H1 (cell line): Measurements from ENCODE around the gene LY86. TPM values are rescaled to one million over a fixed set of nuclear protein-coding genes. Genes with fewer than 3 reads are reported as not detected.

Experiments
- CTCF ChIA-PET: fragments of 300-600 bp; sonication (Branson Sonifier 250); formaldehyde crosslinking; loops from one replicate; lab custom pipeline; 2021; ENCODE audit not compliant: partially characterized antibody; lab: Charles Lee
- POLR2A ChIA-PET: fragments of 300-600 bp; sonication (Branson Sonifier 250); formaldehyde crosslinking; loops from one replicate; lab custom pipeline; 2021; ENCODE audit warnings: inconsistent platforms; ENCODE audit not compliant: partially characterized antibody; lab: Charles Lee
- DNase-seq, 2 experiments: peaks; one replicate each; pipeline versions ENCODE4 v3.0.0 to v3.0.0-alpha.2; 2010 to 2022; ENCODE audit warnings: low spot score in 2 of 2, low read depth in 1 of 2, mixed read lengths in 1 of 2
- FAIRE-seq: peaks from 2 replicates; lab custom pipeline; 2011; peaks lifted over from hg19 to GRCh38; lab: Jason Lieb, UNC
- H2AFZ ChIP-seq: 2 replicates; pipeline ENCODE4 v1.8.1; 2012; ENCODE audit warnings: low read length, inconsistent platforms
- H2AK5ac ChIP-seq: 2 replicates; pipeline ENCODE4 v1.6.1; 2013; ENCODE audit warnings: low read depth, low read length
- H2BK120ac ChIP-seq: replicated peaks from 2 replicates; pipeline ENCODE3; 2013; ENCODE audit warnings: low read depth, low read length, inconsistent platforms
- H2BK12ac ChIP-seq: 2 replicates; pipeline ENCODE4 v1.6.1; 2013; ENCODE audit warnings: low read depth, low read length
- H2BK15ac ChIP-seq: 2 replicates; pipeline ENCODE4 v1.6.1; 2013; ENCODE audit warnings: low read length
- H2BK20ac ChIP-seq: 2 replicates; pipeline ENCODE4 v1.6.1; 2013; ENCODE audit warnings: low read length
- H2BK5ac ChIP-seq: 2 replicates; pipeline ENCODE4 v1.6.1; 2013; ENCODE audit warnings: low read depth, low read length
- H3K14ac ChIP-seq: 2 replicates; pipeline ENCODE4 v1.6.1; 2013; ENCODE audit warnings: inconsistent platforms; ENCODE audit not compliant: insufficient read length
- H3K18ac ChIP-seq: 2 replicates; pipeline ENCODE4 v1.6.1; 2013; ENCODE audit warnings: low read length; ENCODE audit errors: extremely low read depth
- H3K23ac ChIP-seq: 2 replicates; pipeline ENCODE4 v1.6.1; 2013; ENCODE audit warnings: inconsistent platforms; ENCODE audit not compliant: insufficient read length
- H3K23me2 ChIP-seq: 2 replicates; pipeline ENCODE4 v1.6.1; 2013; ENCODE audit warnings: low read depth, low read length
- H3K27ac ChIP-seq: 2 replicates; pipeline ENCODE4 v1.6.1; 2011; ENCODE audit warnings: low read depth, low read length, inconsistent platforms
- H3K27me3 ChIP-seq, 4 experiments: replicated peaks in 1 of 4; 1 replicate in 1 of 4; 2 replicates in 3 of 4; pipeline versions ENCODE4 v1.6.1 to v1.8.1; 2011 to 2013; ENCODE audit warnings: low read length in 3 of 4, mild to moderate bottlenecking in 3 of 4, inconsistent platforms in 2 of 4, mixed read lengths in 2 of 4, moderate library complexity in 1 of 4; ENCODE audit not compliant: control insufficient read depth in 3 of 4, insufficient read depth in 3 of 4; ENCODE audit errors: extremely low read depth in 1 of 4
- H3K36me3 ChIP-seq, 4 experiments: 2 replicates each; pipeline versions ENCODE4 v1.6.1 to v1.8.1; 2011 to 2013; ENCODE audit warnings: mild to moderate bottlenecking in 4 of 4, low read length in 3 of 4, moderate library complexity in 2 of 4, control low read depth in 1 of 4, inconsistent platforms in 1 of 4; ENCODE audit not compliant: insufficient read depth in 4 of 4, control insufficient read depth in 2 of 4
- H3K4ac ChIP-seq: replicated peaks from 2 replicates; pipeline ENCODE3; 2013; ENCODE audit warnings: low read length, low read depth, mixed read lengths, inconsistent platforms; ENCODE audit not compliant: insufficient read length
- H3K4me1 ChIP-seq, 4 experiments: replicated peaks in 1 of 4; 1 replicate in 1 of 4; 2 replicates in 3 of 4; pipeline versions ENCODE4 v1.6.1 to v1.8.1; 2011 to 2013; ENCODE audit warnings: low read length in 3 of 4, inconsistent platforms in 2 of 4, mixed read lengths in 1 of 4; ENCODE audit not compliant: insufficient read depth in 4 of 4, control insufficient read depth in 3 of 4
- H3K4me2 ChIP-seq, 2 experiments: 2 replicates each; pipeline versions ENCODE4 v1.6.1 to v1.8.1; 2011 to 2013; ENCODE audit warnings: low read depth in 2 of 2, low read length in 2 of 2, control low read depth in 1 of 2, inconsistent platforms in 1 of 2, mild to moderate bottlenecking in 1 of 2; ENCODE audit not compliant: insufficient read depth in 1 of 2
- H3K4me3 ChIP-seq, 4 experiments: fragments of 200-600, 300-600 bp in 1 of 4; sonication (generic), shearing (Covaris generic), sonication (Bioruptor Twin) in 1 of 4; 2 replicates each; pipeline versions ENCODE4 v1.5.1 to v1.8.1; 2011 to 2016; ENCODE audit warnings: low read length in 4 of 4, low read depth in 3 of 4, control low read depth in 2 of 4, inconsistent platforms in 2 of 4, mild to moderate bottlenecking in 2 of 4, mixed read lengths in 1 of 4, moderate library complexity in 1 of 4; ENCODE audit not compliant: insufficient read depth in 2 of 4; ENCODE audit errors: extremely low read depth in 1 of 4
- H3K56ac ChIP-seq: replicated peaks from 2 replicates; pipeline ENCODE3; 2013; ENCODE audit warnings: low read depth, mild to moderate bottlenecking, mixed read lengths, low read length, inconsistent platforms; ENCODE audit not compliant: insufficient read length
- H3K79me1 ChIP-seq: 2 replicates; pipeline ENCODE4 v1.6.1; 2013; ENCODE audit warnings: low read depth, low read length, control low read depth
- H3K79me2 ChIP-seq, 2 experiments: 2 replicates each; pipeline versions ENCODE4 v1.6.1 to v1.8.1; 2012 to 2013; ENCODE audit warnings: low read length in 2 of 2, mild to moderate bottlenecking in 2 of 2, inconsistent platforms in 1 of 2; ENCODE audit not compliant: insufficient read depth in 2 of 2, control insufficient read depth in 1 of 2
- H3K9ac ChIP-seq, 4 experiments: replicated peaks in 1 of 4; 1 replicate in 1 of 4; 2 replicates in 3 of 4; pipeline versions ENCODE4 v1.6.1 to v1.8.1; 2011 to 2013; ENCODE audit warnings: low read depth in 3 of 4, low read length in 3 of 4, control low read depth in 2 of 4, mild to moderate bottlenecking in 2 of 4, moderate library complexity in 2 of 4, inconsistent platforms in 1 of 4; ENCODE audit errors: extremely low read depth in 1 of 4
- H3K9me3 ChIP-seq, 2 experiments: 2 replicates each; pipeline versions ENCODE4 v1.6.1 to v1.8.1; 2012 to 2013; ENCODE audit warnings: mild to moderate bottlenecking in 2 of 2, moderate library complexity in 2 of 2, control low read depth in 1 of 2, inconsistent platforms in 1 of 2, low read depth in 1 of 2, low read length in 1 of 2, mixed read lengths in 1 of 2; ENCODE audit not compliant: insufficient read depth in 2 of 2
- H4K20me1 ChIP-seq, 2 experiments: replicated peaks in 1 of 2; 2 replicates each; pipeline versions ENCODE3 to v1.8.1; 2011 to 2013; ENCODE audit warnings: inconsistent platforms in 2 of 2, low read length in 2 of 2, mild to moderate bottlenecking in 1 of 2; ENCODE audit not compliant: insufficient read depth in 2 of 2, control insufficient read depth in 1 of 2
- H4K5ac ChIP-seq: 2 replicates; pipeline ENCODE4 v1.6.1; 2013; ENCODE audit warnings: low read length, low read depth, mixed read lengths, inconsistent platforms; ENCODE audit not compliant: insufficient read length
- H4K8ac ChIP-seq: 2 replicates; pipeline ENCODE4 v1.8.0; 2013; ENCODE audit warnings: mild to moderate bottlenecking, moderate library complexity, low read length, inconsistent platforms; ENCODE audit not compliant: insufficient read depth; ENCODE audit errors: extremely low read depth
- H4K91ac ChIP-seq: replicated peaks from 2 replicates; pipeline ENCODE3; 2013; ENCODE audit warnings: low read length, mixed read lengths, inconsistent platforms; ENCODE audit not compliant: insufficient read length
- E2F6 ChIP-seq: IDR thresholded peaks from 2 replicates; pipeline ENCODE4 v1.6.1; 2012; ENCODE audit warnings: inconsistent platforms
- NANOG ChIP-seq: IDR thresholded peaks from 2 replicates; pipeline ENCODE4 v1.6.1; 2011; ENCODE audit warnings: low read length, low read depth, mild to moderate bottlenecking, inconsistent platforms; ENCODE audit not compliant: insufficient read depth, poor library complexity, severe bottlenecking
- POLR2A ChIP-seq, 2 experiments: IDR thresholded peaks; 1 replicate in 1 of 2; 2 replicates in 1 of 2; pipeline ENCODE4 v1.6.1; 2011; ENCODE audit warnings: low read depth in 2 of 2, low read length in 2 of 2, mild to moderate bottlenecking in 2 of 2; ENCODE audit errors: control extremely low read depth in 1 of 2
- RAD21 ChIP-seq, 2 experiments: IDR thresholded peaks in 1 of 2; conservative IDR thresholded peaks in 1 of 2; 2 replicates each; pipeline ENCODE4 v1.6.1; 2011; ENCODE audit warnings: low read depth in 2 of 2, low read length in 2 of 2, improper control_type of control experiment in 1 of 2, inconsistent platforms in 1 of 2, mild to moderate bottlenecking in 1 of 2, moderate library complexity in 1 of 2
- RFX5 ChIP-seq: IDR thresholded peaks from 2 replicates; pipeline ENCODE4 v1.6.1; 2011; ENCODE audit warnings: low read depth, low read length, improper control_type of control experiment, borderline replicate concordance
- TAF7 ChIP-seq: optimal IDR thresholded peaks from 2 replicates; pipeline ENCODE3; 2011; ENCODE audit warnings: low read depth, mild to moderate bottlenecking, inconsistent platforms, low read length, moderate library complexity, borderline replicate concordance
- WGBS, 2 experiments: shearing (Covaris generic) in 1 of 2; methylation state at CpG; one replicate each; pipeline versions ENCODE4 v1.1.6 to v1.1.7; 2013 to 2015; ENCODE audit warnings: low lambda C conversion rate in 2 of 2, mixed read lengths in 2 of 2, inconsistent platforms in 1 of 2, low coverage in 1 of 2, missing lambda C conversion rate in 1 of 2; ENCODE audit not compliant: insufficient replicate concordance in 2 of 2, insufficient coverage in 1 of 2, insufficient read length in 1 of 2; ENCODE audit errors: extremely low coverage in 1 of 2, missing lambda C conversion rate in 1 of 2; 5-methylcytosine and 5-hydroxymethylcytosine counted together
- polyA plus RNA-seq, 7 experiments: library from polyadenylated mRNA; depleted of rRNA in 3 of 7; stranded (reverse) in 5 of 7; unstranded in 2 of 7; fragments of >200 nt in 5 of 7; fragments of 200-250 nt in 2 of 7; gene quantifications; 1 replicate in 5 of 7; 2 replicates in 1 of 7; 4 replicates in 1 of 7; pipeline versions ENCODE4 v1.2.1 to v1.2.3, GENCODE V29; 2011 to 2013; ENCODE audit warnings: missing spikeins in 2 of 7, mixed read lengths in 2 of 7
- total RNA-seq: library from RNA; stranded (reverse); fragmentation: NEBNext Ultra II Directional; extraction: Animal tissue kit (Norgen Biotek cat#: 25700); gene quantifications from 2 replicates; pipeline ENCODE4 v1.2.1, GENCODE V29; 2021
- TF ChIP-seq, protein P1 (sequence below): IDR thresholded peaks from 2 replicates; pipeline ENCODE4 v1.6.1; 2011; ENCODE audit warnings: low read length, improper control_type of control experiment

The LY86 gene
- total and polyA plus RNA-seq, 2 of the 8 experiments (the other 6 are each of a cell fraction or from before 2014, with no cell fraction given) = not detected

DNA sequence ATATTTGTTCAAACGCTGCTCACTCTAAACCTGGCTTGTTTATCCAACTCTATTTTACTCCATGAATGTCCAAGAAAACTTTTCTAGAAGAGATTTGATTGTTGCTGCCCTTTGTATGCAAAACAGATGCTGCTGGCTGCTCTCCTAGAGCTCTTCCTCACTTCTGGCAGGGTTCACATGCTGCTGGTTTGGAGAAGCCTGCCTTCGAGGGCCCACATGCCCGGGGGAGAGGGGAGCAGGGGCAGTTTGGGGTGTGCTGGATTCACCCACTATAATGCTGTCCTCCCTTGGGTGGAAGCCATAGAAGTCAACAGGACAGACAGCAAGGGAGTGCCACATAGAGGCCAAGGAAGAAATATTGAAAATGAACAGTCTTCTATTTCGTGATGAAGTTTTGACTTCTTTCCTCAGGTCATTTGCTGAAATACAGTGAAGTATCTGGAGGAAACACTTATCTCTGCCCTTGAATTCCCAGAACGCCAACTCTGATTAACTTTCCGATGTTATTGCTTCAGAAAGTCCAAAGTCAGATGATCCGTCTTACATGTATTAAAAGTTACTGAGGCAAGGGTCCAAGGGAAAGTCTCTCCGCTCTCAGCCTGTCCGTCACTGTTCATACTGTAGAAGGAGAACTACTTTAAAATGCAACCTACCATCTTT lies 32.4 kb downstream of the LY86 start:
- Histone ChIP-seq H3K4me1 (no peaks in the 10 kb centered on the region; a peak in 1 of 7 replicates), H3K18ac (no peak overlapping the region), H3K9me3 (no peaks in the 10 kb centered on the region), H3K79me2 (no peaks in the 10 kb centered on the region), H2AFZ (no peak overlapping the region), H3K27ac (no peak overlapping the region), H2BK12ac (no peak overlapping the region), H3K4ac (no peak overlapping the region), H3K9ac (no peak overlapping the region), H2BK15ac (no peak overlapping the region), H2BK120ac (no peak overlapping the region), H3K36me3 (no peaks in the 10 kb centered on the region), H3K4me3 (no peak overlapping the region), H3K27me3 (no peaks in the 10 kb centered on the region; a peak in 1 of 7 replicates), H3K23me2 (no peaks in the 10 kb centered on the region), H3K4me2 (no peak overlapping the region), H4K91ac (no peak overlapping the region), H3K56ac (no peak overlapping the region), H4K5ac (no peak overlapping the region), H3K79me1 (no peaks in the 10 kb centered on the region), H2BK5ac (no peak overlapping the region), H4K8ac (no peak overlapping the region), H4K20me1 (no peaks in the 10 kb centered on the region), H2AK5ac (no peak overlapping the region), H3K14ac (no peak overlapping the region), H3K23ac (no peak overlapping the region), H2BK20ac (no peak overlapping the region)
- FAIRE-seq = no peak
- ChIA-PET POLR2A (interaction anchor here (1.0 kb wide), 1 partner anchor 8 kb away, joined by 3 read pairs; no protein-coding TSS in a partner anchor), CTCF (interaction anchor here (1.0 kb wide), 2 partner anchors 10 to 60 kb away, joined by 3 read pairs; no protein-coding TSS in a partner anchor)
- no peak for DNase-seq
- TF ChIP-seq, protein P1, sequence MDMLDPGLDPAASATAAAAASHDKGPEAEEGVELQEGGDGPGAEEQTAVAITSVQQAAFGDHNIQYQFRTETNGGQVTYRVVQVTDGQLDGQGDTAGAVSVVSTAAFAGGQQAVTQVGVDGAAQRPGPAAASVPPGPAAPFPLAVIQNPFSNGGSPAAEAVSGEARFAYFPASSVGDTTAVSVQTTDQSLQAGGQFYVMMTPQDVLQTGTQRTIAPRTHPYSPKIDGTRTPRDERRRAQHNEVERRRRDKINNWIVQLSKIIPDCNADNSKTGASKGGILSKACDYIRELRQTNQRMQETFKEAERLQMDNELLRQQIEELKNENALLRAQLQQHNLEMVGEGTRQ = no peak
- TF ChIP-seq E2F6 = no peak
- no peak for TF ChIP-seq RFX5
- no peak for TF ChIP-seq RAD21 (IDR thresholded peaks at IDR 0.05 in 1 of 2, conservative IDR thresholded peaks at IDR 0.05 in 1 of 2; ENCODE audit: low read depth in 2 of 2, low read length in 2 of 2)
- no peak for TF ChIP-seq NANOG
- TF ChIP-seq POLR2A (IDR thresholded peaks at IDR 0.05; ENCODE audit: control extremely low read depth in 1 of 2, low read depth in 2 of 2, low read length in 2 of 2) = no peak
- TF ChIP-seq TAF7 = no peak
- 90% methylated on average over 9 of the region's 9 CpGs; no CpG with 5 or more reads in 1 of the 2 experiments for WGBS, 2 experiments
